GM12801 (cell line): ENCODE results near the gene SKA2.

Experiments
- CTCF ChIP-seq: IDR thresholded peaks from one replicate; pipeline ENCODE4 v1.5.1; 2011; ENCODE audit warnings: control low read depth; ENCODE audit not compliant: insufficient read length; ENCODE audit errors: extremely low read depth

The SKA2 gene

GRCh38 chr17:59093145-59093701 is 61.8 kb downstream of the SKA2 start:
- no peak for TF ChIP-seq CTCF

- TF ChIP-seq CTCF: no peak
Measured at GRCh38 chr17:59084154-59084553, 70.8 kb downstream of the SKA2 start.

- TF ChIP-seq CTCF: no peak
Measured at GRCh38 chr17:59074494-59074893, 80.5 kb downstream of the SKA2 start.

- TF ChIP-seq CTCF: no peak
Measured at GRCh38 chr17:59073972-59074371, 81.0 kb downstream of the SKA2 start.

DNA sequence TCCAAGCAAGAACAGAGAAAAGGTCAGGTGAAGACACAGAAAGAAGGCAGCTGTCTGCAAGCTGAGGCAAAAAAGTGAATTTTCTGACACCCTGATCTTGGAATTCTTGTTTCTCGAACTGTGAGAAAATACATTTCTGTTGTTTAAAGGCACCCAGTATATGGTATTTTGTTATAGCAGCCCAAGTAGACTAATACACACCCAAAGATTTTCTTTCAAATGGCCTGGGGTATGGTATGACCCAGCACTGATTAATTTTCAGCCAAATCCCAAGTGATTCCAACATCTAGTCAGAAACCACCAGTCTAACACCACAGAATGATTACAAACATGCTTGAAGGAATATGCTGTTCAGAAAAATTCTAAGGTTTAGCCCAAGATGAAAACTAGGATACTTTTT is 85.1 kb downstream of the SKA2 start:
- TF ChIP-seq CTCF: no peak

GRCh38 chr17:59067756-59068155 is 87.2 kb downstream of the SKA2 start:
- TF ChIP-seq CTCF: no peak

DNA sequence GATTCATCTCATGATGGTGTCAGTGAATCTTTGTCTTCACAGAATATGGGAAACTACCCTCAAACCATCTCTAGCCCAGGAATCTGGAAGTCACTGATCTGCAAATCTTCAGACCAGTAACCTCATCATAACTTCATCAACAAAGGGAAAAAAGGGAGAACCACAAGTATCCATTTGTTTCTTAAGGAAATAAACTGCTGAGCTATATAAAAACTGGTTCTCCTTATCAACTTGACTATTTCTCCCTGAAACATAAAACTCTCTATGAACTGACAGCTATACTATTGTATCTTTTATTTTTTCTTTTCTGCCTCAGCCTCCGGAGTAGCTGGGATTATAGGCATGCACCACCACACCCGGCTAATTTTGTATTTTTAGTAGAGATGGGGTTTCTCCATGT is 87.6 kb downstream of the SKA2 start:
- no peak for TF ChIP-seq CTCF

GRCh38 chr17:59062509-59062908 is 92.5 kb downstream of the SKA2 start:
- TF ChIP-seq CTCF: no peak
